Stimulated activated CD4-positive, alpha-beta T cell treated with anti-CD3 and anti-CD28 coated beads, Interleukin-1b, Interleukin-23, amount 100 ng/mL, for 1 hour (primary cell): ENCODE results near the gene TPCN2.

Source experiments
- DNase-seq, 2 donors: peaks; one replicate each; pipeline ENCODE4 v3.0.0-alpha.2; 2020; ENCODE audit warnings: low read depth in 2 of 2

The TPCN2 gene

DNA sequence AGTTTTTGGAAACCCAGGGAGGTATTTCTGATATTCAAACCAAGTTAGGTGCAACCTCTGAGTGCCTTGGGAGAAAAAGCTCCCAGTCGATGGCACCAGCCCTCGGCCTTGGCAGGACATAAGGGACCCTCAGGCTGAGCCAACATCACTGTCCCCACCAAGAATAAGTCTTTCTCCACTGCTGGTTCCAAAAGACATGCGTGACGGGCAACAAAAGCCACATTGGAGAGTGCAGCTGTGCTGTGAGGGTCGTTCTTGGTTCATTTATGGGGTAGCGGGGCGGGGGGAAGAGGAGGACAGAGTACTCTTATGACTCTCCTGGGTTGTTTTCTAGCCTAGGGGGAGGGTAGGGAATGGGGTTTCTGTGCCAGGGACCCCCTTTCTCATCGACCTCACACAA lies 11.2 kb upstream of the TPCN2 start:
- no peak for DNase-seq

- no peak for DNase-seq
Observed at GRCh38 chr11:69039501-69039900, 9.2 kb upstream of the TPCN2 start.

DNA sequence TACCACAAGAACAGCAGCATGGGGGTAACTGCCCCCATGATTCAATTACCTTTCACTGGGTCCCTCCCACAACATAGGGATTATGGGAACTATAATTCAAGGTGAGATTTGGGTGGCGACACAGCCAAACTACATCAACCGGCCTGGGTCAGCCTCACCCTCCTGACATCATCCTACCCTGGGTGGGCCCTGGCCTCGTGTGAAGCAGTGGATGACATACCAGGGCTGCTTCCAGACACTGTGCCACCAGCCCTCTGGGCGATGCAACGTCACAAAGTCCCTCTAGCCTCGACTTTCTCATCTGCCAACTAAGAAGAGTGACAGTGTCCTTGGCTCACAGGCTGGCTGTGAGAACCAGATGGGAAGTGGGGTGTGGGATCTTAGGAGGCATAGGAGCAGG lies 8.7 kb upstream of the TPCN2 start:
- no peak for DNase-seq

- no peak for DNase-seq
Observed at GRCh38 chr11:69040581-69041260, 8.0 kb upstream of the TPCN2 start.

- DNase-seq, result no peak
Observed at GRCh38 chr11:69041516-69041915, 7.2 kb upstream of the TPCN2 start.

GRCh38 chr11:69044111-69045013 lies 4.4 kb upstream of the TPCN2 start:
- no peak for DNase-seq

GRCh38 chr11:69048031-69048693 lies 570 bp upstream of the TPCN2 start:
- no peak for DNase-seq

- DNase-seq, result no peak
Observed at GRCh38 chr11:69049490-69049867, 747 bp downstream of the TPCN2 start.

GRCh38 chr11:69050592-69051380 lies 2.1 kb downstream of the TPCN2 start:
- DNase-seq, result no peak

GRCh38 chr11:69051381-69052342 lies 2.9 kb downstream of the TPCN2 start:
- DNase-seq, result no peak

GRCh38 chr11:69052343-69053168 lies 3.8 kb downstream of the TPCN2 start:
- DNase-seq, result no peak

GRCh38 chr11:69053169-69053477 lies 4.4 kb downstream of the TPCN2 start:
- no peak for DNase-seq

GRCh38 chr11:69053546-69054396 lies 5.0 kb downstream of the TPCN2 start:
- no peak for DNase-seq

DNA sequence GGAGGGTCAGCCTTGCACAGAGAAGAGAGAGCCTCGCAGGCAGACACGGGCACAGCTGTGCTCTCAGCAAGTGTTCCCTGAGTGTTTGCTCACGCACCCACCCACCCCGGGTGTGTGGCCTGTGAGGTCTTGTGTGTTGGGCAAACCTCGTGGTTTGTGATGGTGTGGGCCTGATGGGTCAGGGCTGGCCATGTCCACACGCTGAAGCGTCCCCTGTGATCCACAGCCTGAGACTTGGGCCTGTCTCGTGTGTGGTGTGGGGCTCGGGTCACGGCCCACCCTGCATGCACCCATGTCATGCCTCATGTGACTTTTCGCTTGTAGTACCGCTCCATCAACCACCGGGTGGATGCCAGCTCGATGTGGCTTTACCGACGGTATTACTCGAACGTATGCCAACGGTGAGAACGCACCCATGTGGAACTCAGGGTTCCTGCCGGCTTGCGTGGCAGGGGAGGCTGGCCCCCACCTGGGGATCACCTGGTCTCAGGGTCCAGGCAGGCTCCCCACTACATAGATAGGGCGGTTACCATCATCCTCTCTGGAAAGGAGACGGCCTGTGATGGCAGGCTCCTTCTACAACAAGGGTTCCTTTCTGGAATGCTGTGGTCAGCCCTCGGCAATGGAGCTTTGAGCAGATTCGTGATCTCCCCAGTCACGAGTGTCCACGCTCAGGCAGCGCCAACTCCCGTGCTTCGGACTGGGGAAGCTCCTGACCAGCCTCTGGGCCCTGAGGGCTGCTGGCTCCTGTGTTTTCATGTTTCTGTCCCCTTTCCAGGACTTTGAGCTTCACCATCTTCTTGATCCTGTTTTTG lies 5.9 kb downstream of the TPCN2 start:
- no peak for DNase-seq

GRCh38 chr11:69055212-69055586 lies 6.5 kb downstream of the TPCN2 start:
- no peak for DNase-seq

- no peak for DNase-seq
Observed at GRCh38 chr11:69055598-69056516, 7.1 kb downstream of the TPCN2 start.

DNA sequence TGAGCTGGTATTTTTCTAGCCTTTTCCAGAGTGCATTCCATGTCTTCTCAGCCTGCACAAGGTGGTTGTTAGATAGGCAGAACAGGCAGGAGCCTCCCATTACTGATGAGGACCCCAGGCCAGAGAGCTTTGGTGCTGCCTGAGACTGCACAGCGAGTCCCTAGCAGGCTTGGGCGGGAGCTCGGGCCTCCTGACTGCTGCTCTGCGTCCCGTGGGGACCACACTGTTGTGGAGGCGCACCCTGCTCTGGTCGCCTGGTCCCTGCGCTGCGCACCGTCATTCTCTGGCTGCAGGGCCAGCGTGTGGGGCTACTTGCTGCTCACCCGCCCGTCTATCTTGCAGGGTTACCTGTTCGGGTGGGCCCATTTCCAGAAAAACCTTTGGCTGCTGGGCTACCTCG lies 8.5 kb downstream of the TPCN2 start:
- no peak for DNase-seq
